LoVo (cell line): Measurements from ENCODE around the gene CARM1.
"Not testable (repeated sequence)": the region's sequence is repeated elsewhere in the genome, so short reads cannot be mapped to it uniquely, and the experiment has no call there.

Experiments
- DNase-seq: peaks from one replicate; pipeline ENCODE4 v3.0.0-alpha.2; 2016; ENCODE audit warnings: low spot score

CARM1 gene

GRCh38 chr19:10846500-10847202, 24.7 kb upstream of the CARM1 start:
- no peak for DNase-seq

GRCh38 chr19:10848230-10848856, 23.0 kb upstream of the CARM1 start, which contains the start of gene C19orf38:
TSS of gene C19orf38 (plus strand) at chr19:10848415. CDS start at chr19:10848509, 94 bp downstream.
- DNase-seq, result no peak

GRCh38 chr19:10850631-10851030, 20.7 kb upstream of the CARM1 start:
- no peak for DNase-seq

- no peak for DNase-seq
Observed at GRCh38 chr19:10852098-10852800, 19.1 kb upstream of the CARM1 start.

- DNase-seq, result no peak
Observed at GRCh38 chr19:10852941-10853340, 18.4 kb upstream of the CARM1 start.

GRCh38 chr19:10854350-10855089, 16.8 kb upstream of the CARM1 start:
- DNase-seq, result peak; percentile 40

- no peak for DNase-seq
Observed at GRCh38 chr19:10855879-10856522, 15.4 kb upstream of the CARM1 start.

GRCh38 chr19:10856899-10857298, 14.5 kb upstream of the CARM1 start:
- not testable (repeated sequence) for DNase-seq

GRCh38 chr19:10858204-10858828, 13.0 kb upstream of the CARM1 start:
- no peak for DNase-seq

GRCh38 chr19:10861103-10861651, 10.2 kb upstream of the CARM1 start:
- no peak for DNase-seq

- no peak for DNase-seq
Observed at GRCh38 chr19:10862561-10863106, 8.7 kb upstream of the CARM1 start.

GRCh38 chr19:10863107-10863717, 8.1 kb upstream of the CARM1 start:
- DNase-seq, result no peak

- DNase-seq, result peak; percentile 87
Observed at GRCh38 chr19:10864538-10864899, 6.8 kb upstream of the CARM1 start.

GRCh38 chr19:10866495-10866894, 4.9 kb upstream of the CARM1 start:
- no peak for DNase-seq

GRCh38 chr19:10868872-10869547, 2.3 kb upstream of the CARM1 start:
- DNase-seq, result no peak

GRCh38 chr19:10869872-10870311, 1.5 kb upstream of the CARM1 start:
- DNase-seq, result not testable (repeated sequence)

GRCh38 chr19:10870501-10870954, 825 bp upstream of the CARM1 start:
- no peak for DNase-seq

GRCh38 chr19:10871711-10872545, 575 bp downstream of the CARM1 start:
- DNase-seq, result no peak
